Measurements from ENCODE around the gene ATP6V0A1. TPM values are rescaled to one million over a fixed set of nuclear protein-coding genes. Genes with fewer than 3 reads are reported as not detected.

The ATP6V0A1 gene
- total RNA-seq, 1 donor from 2014 or later: 40.4 TPM

GRCh38 chr17:42522798-42523278 is 64.2 kb downstream of the ATP6V0A1 start:
- Histone ChIP-seq H3F3A (ENCODE audit: low read depth) (peaks cover 17% of the 10 kb centered on the region), H3K27me3 (no peaks in the 10 kb centered on the region), H3K36me3 (no peaks in the 10 kb centered on the region), H3K79me2 (ENCODE audit: low read depth) (no peaks in the 10 kb centered on the region), H3K4me1 (peaks cover 21% of the 10 kb centered on the region), H2AFZ (replicated peaks) (no peak overlapping the region), H3K9ac (no peak overlapping the region), H4K20me1 (ENCODE audit: low read depth) (no peaks in the 10 kb centered on the region), H3K9me3 (ENCODE audit: low read depth) (no peaks in the 10 kb centered on the region), H3K4me2 (no peak overlapping the region), H3K27ac (no peak overlapping the region), H3K4me3 (no peak overlapping the region)
- Mint-ChIP-seq H3K27ac (peak overlapping the region; percentile 100), H3K4me3 (peak overlapping the region; percentile 48), H3K36me3 (peaks cover 14% of the 10 kb centered on the region), H3K27me3 (ENCODE audit: insufficient read depth, low read depth) (peaks cover 8% of the 10 kb centered on the region), H3K9me3 (no peaks in the 10 kb centered on the region), H3K4me1 (peaks cover 66% of the 10 kb centered on the region)
- TF ChIP-seq CTCF (IDR thresholded peaks at IDR 0.05) (no peak), EZH2phosphoT487 (IDR thresholded peaks at IDR 0.05) (no peak), EZH2 (IDR thresholded peaks at IDR 0.05) (no peak)
- no peak for DNase-seq (ENCODE audit: low spot score)

GRCh38 chr17:42525221-42525620 is 66.5 kb downstream of the ATP6V0A1 start:
- no peak overlapping the region for H3K27ac Mint-ChIP-seq
- H3K79me2 ChIP-seq (ENCODE audit: low read depth): no peaks in the 10 kb centered on the region

GRCh38 chr17:42526031-42526444 is 67.4 kb downstream of the ATP6V0A1 start:
- no peak for DNase-seq (ENCODE audit: low spot score)
- H3K36me3 ChIP-seq: no peaks in the 10 kb centered on the region
- H3K4me1 ChIP-seq: no peaks in the 10 kb centered on the region
- no peaks in the 10 kb centered on the region for H3K9me3 ChIP-seq (ENCODE audit: low read depth)
- no peak overlapping the region for H2AFZ ChIP-seq (replicated peaks)
- H3K9ac ChIP-seq: no peak overlapping the region
- H3K4me1 Mint-ChIP-seq: peaks cover 48% of the 10 kb centered on the region
- peaks cover 3% of the 10 kb centered on the region for H3K27me3 ChIP-seq
- H3K27ac Mint-ChIP-seq: peak overlapping the region; percentile 86
- no peaks in the 10 kb centered on the region for H3K9me3 Mint-ChIP-seq
- no peak overlapping the region for H3K4me3 ChIP-seq
- no peaks in the 10 kb centered on the region for H3K79me2 ChIP-seq (ENCODE audit: low read depth)
- no peak for TF ChIP-seq EZH2phosphoT487 (IDR thresholded peaks at IDR 0.05)
- no peaks in the 10 kb centered on the region for H4K20me1 ChIP-seq (ENCODE audit: low read depth)
- no peak overlapping the region for H3K4me3 Mint-ChIP-seq
- H3K27me3 Mint-ChIP-seq (ENCODE audit: insufficient read depth, low read depth): peaks cover 7% of the 10 kb centered on the region
- no peaks in the 10 kb centered on the region for H3F3A ChIP-seq (ENCODE audit: low read depth)
- no peak overlapping the region for H3K27ac ChIP-seq
- H3K4me2 ChIP-seq: no peak overlapping the region
- H3K36me3 Mint-ChIP-seq: peaks cover 12% of the 10 kb centered on the region

More at GRCh38 chr17:42525221-42525620, 66.5 kb downstream of the ATP6V0A1 start:
- no peak overlapping the region for H2AFZ ChIP-seq (replicated peaks)
- no peak for DNase-seq (ENCODE audit: low spot score)
- Mint-ChIP-seq H3K36me3 (peaks cover 12% of the 10 kb centered on the region), H3K4me1 (peaks cover 50% of the 10 kb centered on the region), H3K9me3 (no peaks in the 10 kb centered on the region), H3K27me3 (ENCODE audit: insufficient read depth, low read depth) (peaks cover 7% of the 10 kb centered on the region), H3K4me3 (no peak overlapping the region)
- H3F3A ChIP-seq (ENCODE audit: low read depth): peaks cover 5% of the 10 kb centered on the region
- H3K27me3 ChIP-seq: no peaks in the 10 kb centered on the region
- TF ChIP-seq CTCF (IDR thresholded peaks at IDR 0.05): no peak
- no peak for TF ChIP-seq EZH2 (IDR thresholded peaks at IDR 0.05)
- no peak overlapping the region for H3K4me3 ChIP-seq
- H3K36me3 ChIP-seq: no peaks in the 10 kb centered on the region
- H3K4me1 ChIP-seq: peaks cover 5% of the 10 kb centered on the region
- no peak overlapping the region for H3K4me2 ChIP-seq
- no peaks in the 10 kb centered on the region for H3K9me3 ChIP-seq (ENCODE audit: low read depth)
- no peaks in the 10 kb centered on the region for H4K20me1 ChIP-seq (ENCODE audit: low read depth)
- no peak overlapping the region for H3K9ac ChIP-seq
- H3K27ac ChIP-seq: no peak overlapping the region

- H3K27me3 Mint-ChIP-seq (ENCODE audit: insufficient read depth, low read depth): peaks cover 5% of the 10 kb centered on the region
Observed at GRCh38 chr17:42527932-42528331, 69.3 kb downstream of the ATP6V0A1 start.

More at GRCh38 chr17:42527932-42528331, 69.3 kb downstream of the ATP6V0A1 start:
- Mint-ChIP-seq H3K4me1 (peaks cover 39% of the 10 kb centered on the region), H3K27ac (no peak overlapping the region), H3K4me3 (no peak overlapping the region), H3K36me3 (peaks cover 6% of the 10 kb centered on the region), H3K9me3 (no peaks in the 10 kb centered on the region)
- Histone ChIP-seq H3K4me2 (no peak overlapping the region), H3K36me3 (no peaks in the 10 kb centered on the region), H3K4me3 (no peak overlapping the region), H3K79me2 (ENCODE audit: low read depth) (no peaks in the 10 kb centered on the region), H2AFZ (replicated peaks) (no peak overlapping the region), H4K20me1 (ENCODE audit: low read depth) (no peaks in the 10 kb centered on the region), H3F3A (ENCODE audit: low read depth) (peaks cover 6% of the 10 kb centered on the region), H3K4me1 (no peaks in the 10 kb centered on the region), H3K27me3 (peaks cover 21% of the 10 kb centered on the region), H3K9ac (no peak overlapping the region), H3K9me3 (ENCODE audit: low read depth) (no peaks in the 10 kb centered on the region), H3K27ac (no peak overlapping the region)
- no peak for TF ChIP-seq EZH2phosphoT487 (IDR thresholded peaks at IDR 0.05)
- no peak for TF ChIP-seq CTCF (IDR thresholded peaks at IDR 0.05)
- no peak for TF ChIP-seq EZH2 (IDR thresholded peaks at IDR 0.05)
- DNase-seq (ENCODE audit: low spot score): no peak

Data from neural progenitor cell (in vitro differentiated cells).